ENCODE results near the gene PDLIM7. TPM values are rescaled to one million over a fixed set of nuclear protein-coding genes. Genes with fewer than 3 reads are reported as not detected.

Gene PDLIM7
- total and polyA plus RNA-seq, 10 of the 15 experiments (the other 5 are each of a cell fraction or from before 2014, with no cell fraction given): 0.82 to 36.6 (median 19.3) TPM

DNA sequence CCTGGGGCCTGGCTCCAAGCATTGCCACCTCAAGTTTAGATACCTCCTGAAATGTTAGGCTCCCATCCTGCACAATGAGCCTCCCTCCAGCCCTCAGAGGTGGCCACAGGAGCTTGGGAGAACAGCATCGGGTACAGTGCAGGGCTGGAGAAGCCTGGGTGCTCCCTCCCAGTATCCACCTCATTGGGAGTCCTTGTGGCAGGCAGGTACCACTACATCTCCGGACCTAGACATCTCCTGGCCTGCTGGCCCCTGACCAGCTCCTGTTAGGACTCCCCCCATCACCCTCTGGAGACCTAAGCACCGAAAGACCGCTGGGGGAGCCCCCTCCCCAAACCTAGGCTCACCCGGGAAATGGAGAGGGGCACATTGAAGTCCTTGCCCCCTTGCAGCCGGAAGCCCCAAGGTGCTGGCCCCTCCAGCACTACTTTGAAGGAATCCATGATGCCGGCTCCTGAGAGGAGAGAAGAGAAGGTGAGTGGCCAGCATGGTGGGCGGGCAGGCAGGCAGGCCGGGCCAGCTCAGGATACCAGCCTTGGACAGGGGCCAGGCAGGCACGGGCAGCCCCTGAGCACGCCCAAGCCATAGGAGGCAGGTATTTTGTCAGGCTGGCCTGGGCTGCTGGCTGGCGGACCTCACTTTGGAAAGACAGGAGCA is 1.2 kb downstream of the PDLIM7 start (continued):
- TF ChIP-seq, protein P1, sequence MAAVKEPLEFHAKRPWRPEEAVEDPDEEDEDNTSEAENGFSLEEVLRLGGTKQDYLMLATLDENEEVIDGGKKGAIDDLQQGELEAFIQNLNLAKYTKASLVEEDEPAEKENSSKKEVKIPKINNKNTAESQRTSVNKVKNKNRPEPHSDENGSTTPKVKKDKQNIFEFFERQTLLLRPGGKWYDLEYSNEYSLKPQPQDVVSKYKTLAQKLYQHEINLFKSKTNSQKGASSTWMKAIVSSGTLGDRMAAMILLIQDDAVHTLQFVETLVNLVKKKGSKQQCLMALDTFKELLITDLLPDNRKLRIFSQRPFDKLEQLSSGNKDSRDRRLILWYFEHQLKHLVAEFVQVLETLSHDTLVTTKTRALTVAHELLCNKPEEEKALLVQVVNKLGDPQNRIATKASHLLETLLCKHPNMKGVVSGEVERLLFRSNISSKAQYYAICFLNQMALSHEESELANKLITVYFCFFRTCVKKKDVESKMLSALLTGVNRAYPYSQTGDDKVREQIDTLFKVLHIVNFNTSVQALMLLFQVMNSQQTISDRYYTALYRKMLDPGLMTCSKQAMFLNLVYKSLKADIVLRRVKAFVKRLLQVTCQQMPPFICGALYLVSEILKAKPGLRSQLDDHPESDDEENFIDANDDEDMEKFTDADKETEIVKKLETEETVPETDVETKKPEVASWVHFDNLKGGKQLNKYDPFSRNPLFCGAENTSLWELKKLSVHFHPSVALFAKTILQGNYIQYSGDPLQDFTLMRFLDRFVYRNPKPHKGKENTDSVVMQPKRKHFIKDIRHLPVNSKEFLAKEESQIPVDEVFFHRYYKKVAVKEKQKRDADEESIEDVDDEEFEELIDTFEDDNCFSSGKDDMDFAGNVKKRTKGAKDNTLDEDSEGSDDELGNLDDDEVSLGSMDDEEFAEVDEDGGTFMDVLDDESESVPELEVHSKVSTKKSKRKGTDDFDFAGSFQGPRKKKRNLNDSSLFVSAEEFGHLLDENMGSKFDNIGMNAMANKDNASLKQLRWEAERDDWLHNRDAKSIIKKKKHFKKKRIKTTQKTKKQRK (IDR thresholded peaks at IDR 0.05; ENCODE audit: low read depth, low read length): no peak
- TF ChIP-seq, protein P2, sequence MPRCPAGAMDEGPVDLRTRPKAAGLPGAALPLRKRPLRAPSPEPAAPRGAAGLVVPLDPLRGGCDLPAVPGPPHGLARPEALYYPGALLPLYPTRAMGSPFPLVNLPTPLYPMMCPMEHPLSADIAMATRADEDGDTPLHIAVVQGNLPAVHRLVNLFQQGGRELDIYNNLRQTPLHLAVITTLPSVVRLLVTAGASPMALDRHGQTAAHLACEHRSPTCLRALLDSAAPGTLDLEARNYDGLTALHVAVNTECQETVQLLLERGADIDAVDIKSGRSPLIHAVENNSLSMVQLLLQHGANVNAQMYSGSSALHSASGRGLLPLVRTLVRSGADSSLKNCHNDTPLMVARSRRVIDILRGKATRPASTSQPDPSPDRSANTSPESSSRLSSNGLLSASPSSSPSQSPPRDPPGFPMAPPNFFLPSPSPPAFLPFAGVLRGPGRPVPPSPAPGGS (IDR thresholded peaks at IDR 0.05; ENCODE audit: borderline replicate concordance, insufficient read depth, low read depth, low read length, poor library complexity, severe bottlenecking): no peak
- TF ChIP-seq ATF7 (IDR thresholded peaks at IDR 0.05; ENCODE audit: low read depth) (no peak), PKNOX1 (IDR thresholded peaks at IDR 0.05) (no peak), STAT1 (conservative IDR thresholded peaks at IDR 0.05) (no peak)

Data from GM12878 (cell line).